Activated CD4-positive, alpha-beta T cell treated with anti-CD3 and anti-CD28 coated beads, Interleukin-2, amount 50 U/mL, for 48 hours (primary cell): ENCODE data around the gene RAD50.

ENCODE experiments used
- DNase-seq, 2 experiments: peaks; one replicate each; pipeline ENCODE4 v3.0.0-alpha.2; 2020

The RAD50 gene

GRCh38 chr5:132662925-132663770 is 106.4 kb downstream of the RAD50 start:
- peak; percentile 62 to 74 for DNase-seq

- DNase-seq, result peak in 1 of 2 experiments; percentile 28
These were observed 107.3 kb downstream of the RAD50 start for GRCh38 chr5:132663771-132664695.

- no peak for DNase-seq
These were observed 108.0 kb downstream of the RAD50 start for GRCh38 chr5:132664696-132665209.

GRCh38 chr5:132665574-132666080 is 108.8 kb downstream of the RAD50 start:
- no peak for DNase-seq

- no peak for DNase-seq
These were observed 109.7 kb downstream of the RAD50 start for GRCh38 chr5:132666310-132667123.

GRCh38 chr5:132667309-132667708 is 110.5 kb downstream of the RAD50 start:
- no peak for DNase-seq

- no peak for DNase-seq
These were observed 111.3 kb downstream of the RAD50 start for GRCh38 chr5:132667761-132668705.

- no peak for DNase-seq
These were observed 112.1 kb downstream of the RAD50 start for GRCh38 chr5:132668706-132669454.

- DNase-seq, result no peak
These were observed 112.7 kb downstream of the RAD50 start for GRCh38 chr5:132669455-132669820.

GRCh38 chr5:132669966-132670882 is 113.4 kb downstream of the RAD50 start:
- DNase-seq, result no peak

GRCh38 chr5:132671000-132671399 is 114.2 kb downstream of the RAD50 start:
- no peak for DNase-seq

- no peak for DNase-seq
These were observed 116.7 kb downstream of the RAD50 start for GRCh38 chr5:132673488-132673887.

GRCh38 chr5:132673939-132674630 is 117.3 kb downstream of the RAD50 start, which contains the start of gene IL4:
IL4 (plus strand) TSS chr5:132673989; CDS start chr5:132674051, 62 bp downstream.
- no peak for DNase-seq

- DNase-seq, result peak in 1 of 2 experiments; percentile 29
These were observed 118.1 kb downstream of the RAD50 start for GRCh38 chr5:132674671-132675506.

GRCh38 chr5:132675936-132676689 is 119.3 kb downstream of the RAD50 start:
- DNase-seq, result no peak

GRCh38 chr5:132677191-132677590 is 120.4 kb downstream of the RAD50 start:
- DNase-seq, result no peak
